Panc1 (cell line): ENCODE data around the gene CLDN4. TPM values are rescaled to one million over a fixed set of nuclear protein-coding genes. Genes with fewer than 3 reads are reported as not detected.

ENCODE experiments used
- ATAC-seq: fragments of 200-7000 bp; cut with Tn5 transposase; 2 replicates; pipeline ENCODE4 v1.9.1; 2020; ENCODE audit warnings: mild to moderate bottlenecking, moderate library complexity
- BruUV-seq: library from RNA; stranded (reverse); fragments of 400-500 nt; replicated peaks from 2 replicates; lab custom pipeline; 2021; lab: Mats Ljungman, UMichigan
- CTCF ChIA-PET: fragments of 300-600 bp; sonication (Branson Sonifier 250); formaldehyde crosslinking; loops from one replicate; lab custom pipeline; 2022; ENCODE audit warnings: antibody characterized with exemption; lab: Charles Lee
- POLR2A ChIA-PET: fragments of 300-600 bp; sonication (Branson Sonifier 250); formaldehyde crosslinking; loops from one replicate; lab custom pipeline; 2022; ENCODE audit warnings: antibody characterized with exemption; lab: Charles Lee
- DNase-seq: peaks from one replicate; pipeline ENCODE4 v3.0.0-alpha.2; 2010; ENCODE audit warnings: low read depth, low spot score
- H3K27ac ChIP-seq: 2 replicates; pipeline ENCODE4 v1.5.1; 2011; ENCODE audit warnings: mild to moderate bottlenecking, low read length, inconsistent platforms
- H3K27me3 ChIP-seq: fragments of 200-500 bp; sonication (Bioruptor generic); 2 replicates; pipeline ENCODE4 v1.6.0; 2014; ENCODE audit warnings: low read length, inconsistent platforms; ENCODE audit not compliant: control insufficient read depth, insufficient read depth
- H3K36me3 ChIP-seq: fragments of 200-500 bp; sonication (Bioruptor generic); 2 replicates; pipeline ENCODE4 v1.5.1; 2014; ENCODE audit warnings: inconsistent platforms, mild to moderate bottlenecking, low read length, moderate library complexity; ENCODE audit not compliant: control insufficient read depth, insufficient read depth
- H3K4me1 ChIP-seq: 2 replicates; pipeline ENCODE4 v1.5.1; 2011; ENCODE audit warnings: inconsistent platforms, mild to moderate bottlenecking, low read length, moderate library complexity; ENCODE audit not compliant: control insufficient read depth, insufficient read depth
- H3K4me3 ChIP-seq, 2 experiments: 2 replicates each; pipeline ENCODE4 v1.5.1; 2011 to 2012; ENCODE audit warnings: low read depth in 2 of 2, low read length in 2 of 2, mild to moderate bottlenecking in 2 of 2, inconsistent platforms in 1 of 2, moderate library complexity in 1 of 2
- H3K9me3 ChIP-seq: fragments of 200-500 bp; sonication (Bioruptor generic); 2 replicates; pipeline ENCODE4 v1.5.1; 2014; ENCODE audit warnings: low read depth, mild to moderate bottlenecking, inconsistent platforms, low read length, moderate library complexity; ENCODE audit not compliant: control insufficient read depth, insufficient read depth
- POLR2AphosphoS5 ChIP-seq: IDR thresholded peaks from 2 replicates; pipeline ENCODE4 v1.6.1; 2012; ENCODE audit warnings: mild to moderate bottlenecking, low read depth, low read length, moderate library complexity
- SIN3A ChIP-seq: IDR thresholded peaks from 2 replicates; pipeline ENCODE4 v1.6.1; 2012; ENCODE audit warnings: low read depth, mild to moderate bottlenecking, low read length, moderate library complexity, borderline replicate concordance; ENCODE audit not compliant: insufficient read depth
- TCF7L2 ChIP-seq: IDR thresholded peaks from 2 replicates; pipeline ENCODE4 v1.6.1; 2011; ENCODE audit warnings: mild to moderate bottlenecking, low read depth, low read length, inconsistent platforms
- in situ Hi-C: cut with HindIII; loops from 2 replicates; pipeline ENCODE4 v1.10.0; 2016; ENCODE audit warnings: low sequenced_read_pairs, low pct_unique_long_range_greater_than_20kb
- intact Hi-C: fragments of 100-400 bp; cut with micrococcal nuclease; formaldehyde crosslinking; loops from one replicate; pipeline ENCODE4 v1.10.0; 2022; ENCODE audit not compliant: unreplicated experiment
- total RNA-seq: library from RNA; stranded (reverse); gene quantifications from one replicate; pipeline ENCODE4 v1.2.1, GENCODE V29; 2021; ENCODE audit not compliant: unreplicated experiment
- TF ChIP-seq, protein P1 (sequence below), 2 experiments: IDR thresholded peaks; 2 replicates each; pipeline ENCODE4 v1.6.1; 2011 to 2012; ENCODE audit warnings: low read depth in 2 of 2, control low read depth in 1 of 2, low read length in 1 of 2, mild to moderate bottlenecking in 1 of 2, moderate library complexity in 1 of 2; ENCODE audit not compliant: insufficient read depth in 1 of 2
- TF ChIP-seq, protein P2 (sequence below): fragments of 450-650 bp; IDR thresholded peaks from 2 replicates; pipeline ENCODE4 v1.5.1; 2017; ENCODE audit warnings: mild to moderate bottlenecking

CLDN4 gene
- total RNA-seq, 1 experiment from 2014 or later, result 295 TPM

DNA sequence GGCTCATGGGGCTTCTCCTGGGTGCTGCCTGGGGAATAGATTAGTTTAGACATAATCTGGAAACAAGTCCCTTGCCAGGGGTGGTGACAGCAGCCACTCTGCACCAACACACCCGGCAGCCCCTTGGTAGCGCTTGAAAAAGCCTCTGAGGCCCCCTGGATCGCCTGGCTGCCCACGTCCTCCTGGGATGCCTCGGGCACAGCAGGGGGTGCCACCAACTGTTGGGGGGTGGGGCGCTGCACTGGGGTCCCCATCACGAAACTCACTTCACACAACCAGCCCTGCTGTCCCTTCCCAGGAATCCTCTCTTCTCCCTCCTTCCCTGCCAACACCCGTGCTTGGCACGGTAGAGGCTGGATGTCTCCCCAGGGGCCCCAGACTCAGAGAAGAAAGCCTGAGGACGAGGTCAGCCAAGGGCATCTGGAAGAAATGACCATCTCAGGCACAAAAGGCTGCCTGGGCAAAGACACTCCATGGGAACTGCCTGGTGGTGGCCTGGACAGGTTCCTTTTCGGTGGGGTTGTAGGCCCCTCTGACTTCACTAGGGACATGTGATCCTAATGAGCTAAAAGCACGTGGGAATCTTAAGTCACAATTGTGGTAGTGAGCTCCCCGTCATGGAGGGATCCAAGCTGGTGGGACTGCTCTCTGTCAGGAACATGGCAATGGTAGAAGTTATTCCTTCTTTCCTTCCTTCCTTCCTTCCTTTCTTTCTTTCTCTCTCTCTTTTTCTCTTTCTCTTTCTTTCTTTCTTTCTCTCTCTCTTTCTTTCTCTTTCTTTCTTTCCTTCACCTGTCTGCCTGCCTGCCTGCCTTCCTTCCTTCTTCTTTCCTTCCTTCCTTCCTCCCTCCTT lies 41.5 kb downstream of the CLDN4 start:
- in situ Hi-C loops, result no loop called here
- Histone ChIP-seq H3K4me1 (peaks cover 8% of the 10 kb centered on the region), H3K27me3 (no peaks in the 10 kb centered on the region), H3K36me3 (no peaks in the 10 kb centered on the region), H3K27ac (no peak overlapping the region), H3K4me3 (no peak overlapping the region), H3K9me3 (no peaks in the 10 kb centered on the region)
- CTCF ChIA-PET, result interaction anchor here (0.6 kb wide), 1 partner anchor 125 kb away, joined by 4 read pairs; no protein-coding TSS in a partner anchor
- POLR2A ChIA-PET, result interaction anchor here (0.6 kb wide), 1 partner anchor 134 kb away, joined by 4 read pairs; no protein-coding TSS in a partner anchor
- no peak for TF ChIP-seq POLR2AphosphoS5
- no peak for TF ChIP-seq SIN3A
- TF ChIP-seq, protein P1, sequence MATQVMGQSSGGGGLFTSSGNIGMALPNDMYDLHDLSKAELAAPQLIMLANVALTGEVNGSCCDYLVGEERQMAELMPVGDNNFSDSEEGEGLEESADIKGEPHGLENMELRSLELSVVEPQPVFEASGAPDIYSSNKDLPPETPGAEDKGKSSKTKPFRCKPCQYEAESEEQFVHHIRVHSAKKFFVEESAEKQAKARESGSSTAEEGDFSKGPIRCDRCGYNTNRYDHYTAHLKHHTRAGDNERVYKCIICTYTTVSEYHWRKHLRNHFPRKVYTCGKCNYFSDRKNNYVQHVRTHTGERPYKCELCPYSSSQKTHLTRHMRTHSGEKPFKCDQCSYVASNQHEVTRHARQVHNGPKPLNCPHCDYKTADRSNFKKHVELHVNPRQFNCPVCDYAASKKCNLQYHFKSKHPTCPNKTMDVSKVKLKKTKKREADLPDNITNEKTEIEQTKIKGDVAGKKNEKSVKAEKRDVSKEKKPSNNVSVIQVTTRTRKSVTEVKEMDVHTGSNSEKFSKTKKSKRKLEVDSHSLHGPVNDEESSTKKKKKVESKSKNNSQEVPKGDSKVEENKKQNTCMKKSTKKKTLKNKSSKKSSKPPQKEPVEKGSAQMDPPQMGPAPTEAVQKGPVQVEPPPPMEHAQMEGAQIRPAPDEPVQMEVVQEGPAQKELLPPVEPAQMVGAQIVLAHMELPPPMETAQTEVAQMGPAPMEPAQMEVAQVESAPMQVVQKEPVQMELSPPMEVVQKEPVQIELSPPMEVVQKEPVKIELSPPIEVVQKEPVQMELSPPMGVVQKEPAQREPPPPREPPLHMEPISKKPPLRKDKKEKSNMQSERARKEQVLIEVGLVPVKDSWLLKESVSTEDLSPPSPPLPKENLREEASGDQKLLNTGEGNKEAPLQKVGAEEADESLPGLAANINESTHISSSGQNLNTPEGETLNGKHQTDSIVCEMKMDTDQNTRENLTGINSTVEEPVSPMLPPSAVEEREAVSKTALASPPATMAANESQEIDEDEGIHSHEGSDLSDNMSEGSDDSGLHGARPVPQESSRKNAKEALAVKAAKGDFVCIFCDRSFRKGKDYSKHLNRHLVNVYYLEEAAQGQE (IDR thresholded peaks at IDR 0.05; ENCODE audit: insufficient read depth in 1 of 2, low read depth in 2 of 2, low read length in 1 of 2), result no peak
- TF ChIP-seq TCF7L2, result no peak
- TF ChIP-seq, protein P2, sequence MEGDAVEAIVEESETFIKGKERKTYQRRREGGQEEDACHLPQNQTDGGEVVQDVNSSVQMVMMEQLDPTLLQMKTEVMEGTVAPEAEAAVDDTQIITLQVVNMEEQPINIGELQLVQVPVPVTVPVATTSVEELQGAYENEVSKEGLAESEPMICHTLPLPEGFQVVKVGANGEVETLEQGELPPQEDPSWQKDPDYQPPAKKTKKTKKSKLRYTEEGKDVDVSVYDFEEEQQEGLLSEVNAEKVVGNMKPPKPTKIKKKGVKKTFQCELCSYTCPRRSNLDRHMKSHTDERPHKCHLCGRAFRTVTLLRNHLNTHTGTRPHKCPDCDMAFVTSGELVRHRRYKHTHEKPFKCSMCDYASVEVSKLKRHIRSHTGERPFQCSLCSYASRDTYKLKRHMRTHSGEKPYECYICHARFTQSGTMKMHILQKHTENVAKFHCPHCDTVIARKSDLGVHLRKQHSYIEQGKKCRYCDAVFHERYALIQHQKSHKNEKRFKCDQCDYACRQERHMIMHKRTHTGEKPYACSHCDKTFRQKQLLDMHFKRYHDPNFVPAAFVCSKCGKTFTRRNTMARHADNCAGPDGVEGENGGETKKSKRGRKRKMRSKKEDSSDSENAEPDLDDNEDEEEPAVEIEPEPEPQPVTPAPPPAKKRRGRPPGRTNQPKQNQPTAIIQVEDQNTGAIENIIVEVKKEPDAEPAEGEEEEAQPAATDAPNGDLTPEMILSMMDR, result no peak
- ATAC-seq, result no peak
- no peak for DNase-seq
- intact Hi-C loops, result no loop called here
- BruUV-seq, result no TSS peak

DNA sequence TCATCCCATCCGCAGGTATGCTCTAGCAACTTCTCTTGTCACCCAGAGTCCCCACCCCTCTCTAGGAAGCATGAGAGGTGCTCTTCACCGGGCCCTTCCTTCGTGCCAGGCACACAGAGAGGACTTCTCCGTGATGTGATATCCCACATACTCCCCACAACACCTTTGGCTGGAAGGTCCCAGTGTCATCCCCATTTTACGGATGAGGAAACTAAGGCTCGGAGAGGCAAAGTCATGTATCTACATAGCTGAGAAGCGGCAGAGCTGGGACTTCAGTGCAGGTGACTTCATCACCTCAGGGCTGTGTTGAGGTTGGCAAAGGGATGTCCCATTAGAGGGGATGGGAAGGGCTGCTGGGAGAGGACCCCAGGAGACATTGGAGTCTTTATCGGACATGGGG lies 45.6 kb downstream of the CLDN4 start:
- in situ Hi-C loops (no loop called here), intact Hi-C loops (no loop called here)
- no peak for TF ChIP-seq POLR2AphosphoS5
- TF ChIP-seq TCF7L2, result no peak
- TF ChIP-seq, protein P1 (IDR thresholded peaks at IDR 0.05; ENCODE audit: insufficient read depth in 1 of 2, low read depth in 2 of 2, low read length in 1 of 2), result no peak
- TF ChIP-seq, protein P2, result no peak
- no peak for TF ChIP-seq SIN3A
- no TSS peak for BruUV-seq
- H3K27me3 ChIP-seq, result no peaks in the 10 kb centered on the region
- H3K36me3 ChIP-seq, result no peaks in the 10 kb centered on the region
- no peak overlapping the region for H3K4me3 ChIP-seq
- no peaks in the 10 kb centered on the region for H3K9me3 ChIP-seq
- ATAC-seq, result no peak
- POLR2A ChIA-PET, result interaction anchor here (0.6 to 0.7 kb wide), 2 partner anchors 39 to 423 kb away, joined by 3 to 5 read pairs; no protein-coding TSS in a partner anchor
- H3K4me1 ChIP-seq, result peaks cover 4% of the 10 kb centered on the region; the same call in 1 of the 2 replicates
- CTCF ChIA-PET, result no interaction called here
- H3K27ac ChIP-seq, result no peak overlapping the region
- DNase-seq, result no peak
